HEK293T (cell line): ENCODE data around the gene TAF1C.

Experiments
- FOXA1 ChIP-seq: fragments of 450-650 bp; IDR thresholded peaks from 2 replicates; pipeline ENCODE4 v1.6.1; 2016; ENCODE audit warnings: mild to moderate bottlenecking
- HDGF ChIP-seq: fragments of 450-650 bp; IDR thresholded peaks from 2 replicates; pipeline ENCODE4 v1.6.1; 2017; ENCODE audit warnings: antibody characterized with exemption, borderline replicate concordance

DNA sequence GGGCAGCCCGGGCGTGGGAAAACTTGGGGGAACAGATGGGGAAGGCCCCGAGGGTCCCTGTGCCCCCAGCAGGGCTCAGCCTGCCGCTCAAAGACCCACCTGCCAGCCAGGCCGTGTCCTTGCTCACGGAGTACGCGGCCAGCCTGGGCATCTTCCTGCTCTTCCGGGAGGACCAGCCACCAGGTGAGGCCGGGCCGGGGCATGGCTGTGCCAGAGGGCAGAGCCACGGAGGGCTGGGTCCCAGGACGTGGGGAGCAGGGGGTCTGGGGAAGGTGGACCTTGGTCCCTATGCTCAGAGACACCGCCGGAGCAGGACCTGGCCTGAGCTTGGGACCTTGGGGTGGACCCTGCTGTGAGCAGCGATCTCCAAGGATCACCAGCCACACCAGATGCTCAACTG, 4.6 kb upstream of the TAF1C start:
- TF ChIP-seq FOXA1 (no peak), HDGF (no peak)
